Keratinocyte (primary cell): ENCODE measurements around the gene TFB1M.

ENCODE experiments used
- EZH2 ChIP-seq: IDR thresholded peaks from one replicate; pipeline ENCODE4 v1.6.1; 2012; ENCODE audit warnings: inconsistent platforms, mild to moderate bottlenecking, low read length, moderate library complexity
- TF ChIP-seq, protein P1 (sequence below), 3 experiments: IDR thresholded peaks in 1 of 3; conservative IDR thresholded peaks in 1 of 3; optimal IDR thresholded peaks in 1 of 3; 2 replicates in 2 of 3; 3 replicates in 1 of 3; pipeline versions ENCODE3 to v1.5.1; 2011; ENCODE audit warnings: low read length in 3 of 3, mild to moderate bottlenecking in 3 of 3, moderate library complexity in 2 of 3, control low read depth in 1 of 3, inconsistent platforms in 1 of 3; ENCODE audit not compliant: insufficient read depth in 2 of 3; ENCODE audit errors: extremely low read depth in 1 of 3

DNA sequence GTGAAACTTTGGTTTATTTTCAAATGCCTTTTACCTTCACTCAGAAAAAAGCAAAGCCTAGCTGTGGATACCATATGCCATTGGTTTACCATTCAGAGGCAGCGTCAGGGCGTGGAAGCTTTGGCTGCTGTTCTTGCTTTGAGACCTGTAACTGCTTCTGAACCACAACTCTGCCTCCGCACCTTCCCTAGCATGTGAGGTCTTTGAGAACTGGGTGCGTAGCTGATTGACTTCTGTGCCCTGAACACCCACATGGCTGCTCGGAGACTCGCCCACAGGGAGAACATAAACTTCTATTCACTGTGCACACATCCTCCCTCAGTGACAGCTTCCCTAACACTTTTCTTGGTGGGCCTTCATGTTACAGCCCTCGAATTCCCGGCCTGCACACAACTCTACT is 61.7 kb downstream of the TFB1M start:
- TF ChIP-seq, protein P1, sequence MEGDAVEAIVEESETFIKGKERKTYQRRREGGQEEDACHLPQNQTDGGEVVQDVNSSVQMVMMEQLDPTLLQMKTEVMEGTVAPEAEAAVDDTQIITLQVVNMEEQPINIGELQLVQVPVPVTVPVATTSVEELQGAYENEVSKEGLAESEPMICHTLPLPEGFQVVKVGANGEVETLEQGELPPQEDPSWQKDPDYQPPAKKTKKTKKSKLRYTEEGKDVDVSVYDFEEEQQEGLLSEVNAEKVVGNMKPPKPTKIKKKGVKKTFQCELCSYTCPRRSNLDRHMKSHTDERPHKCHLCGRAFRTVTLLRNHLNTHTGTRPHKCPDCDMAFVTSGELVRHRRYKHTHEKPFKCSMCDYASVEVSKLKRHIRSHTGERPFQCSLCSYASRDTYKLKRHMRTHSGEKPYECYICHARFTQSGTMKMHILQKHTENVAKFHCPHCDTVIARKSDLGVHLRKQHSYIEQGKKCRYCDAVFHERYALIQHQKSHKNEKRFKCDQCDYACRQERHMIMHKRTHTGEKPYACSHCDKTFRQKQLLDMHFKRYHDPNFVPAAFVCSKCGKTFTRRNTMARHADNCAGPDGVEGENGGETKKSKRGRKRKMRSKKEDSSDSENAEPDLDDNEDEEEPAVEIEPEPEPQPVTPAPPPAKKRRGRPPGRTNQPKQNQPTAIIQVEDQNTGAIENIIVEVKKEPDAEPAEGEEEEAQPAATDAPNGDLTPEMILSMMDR (optimal IDR thresholded peaks at IDR 0.05 in 1 of 3, IDR thresholded peaks at IDR 0.05 in 1 of 3, conservative IDR thresholded peaks at IDR 0.05 in 1 of 3; ENCODE audit: extremely low read depth in 1 of 3, insufficient read depth in 2 of 3, low read length in 3 of 3): no peak
- TF ChIP-seq EZH2: no peak
